GM18508 (cell line): ENCODE data around the gene CHML.

ENCODE experiments used
- ATAC-seq: cut with Tn5 transposase; IDR thresholded peaks from one replicate; pipeline ENCODE4 v1.9.1; 2021; ENCODE audit warnings: moderate number of reproducible peaks; ENCODE audit not compliant: insufficient read depth, unreplicated experiment

Gene CHML

GRCh38 chr1:241647658-241648057 is 7.5 kb upstream of the CHML start:
- no peak for ATAC-seq

- no peak for ATAC-seq
Observed at GRCh38 chr1:241646201-241646600, 6.0 kb upstream of the CHML start.

GRCh38 chr1:241645199-241645598 is 5.0 kb upstream of the CHML start:
- no peak for ATAC-seq

- no peak for ATAC-seq
Observed at GRCh38 chr1:241644259-241644658, 4.1 kb upstream of the CHML start.

GRCh38 chr1:241642593-241642944 is 2.4 kb upstream of the CHML start:
- ATAC-seq = no peak

- no peak for ATAC-seq
Observed at GRCh38 chr1:241641773-241642592, 1.8 kb upstream of the CHML start.

GRCh38 chr1:241640867-241641622 is 876 bp upstream of the CHML start:
- ATAC-seq = no peak

GRCh38 chr1:241639623-241640148 is 483 bp downstream of the CHML start:
- ATAC-seq = peak; percentile 32

GRCh38 chr1:241638909-241639622 is 1.1 kb downstream of the CHML start:
- no peak for ATAC-seq

GRCh38 chr1:241638099-241638682 is 2.0 kb downstream of the CHML start:
- ATAC-seq = no peak

GRCh38 chr1:241637604-241638003 is 2.6 kb downstream of the CHML start:
- no peak for ATAC-seq

- ATAC-seq = no peak
Observed at GRCh38 chr1:241637046-241637590, 3.1 kb downstream of the CHML start.

- ATAC-seq = no peak
Observed at GRCh38 chr1:241636291-241636690, 3.9 kb downstream of the CHML start.

- ATAC-seq = no peak
Observed at GRCh38 chr1:241635556-241636152, 4.5 kb downstream of the CHML start.

- no peak for ATAC-seq
Observed at GRCh38 chr1:241632987-241633386, 7.2 kb downstream of the CHML start.

GRCh38 chr1:241631674-241632073 is 8.5 kb downstream of the CHML start:
- ATAC-seq = no peak

GRCh38 chr1:241630899-241631298 is 9.3 kb downstream of the CHML start:
- ATAC-seq = no peak

GRCh38 chr1:241630476-241630875 is 9.7 kb downstream of the CHML start:
- ATAC-seq = no peak

GRCh38 chr1:241630005-241630404 is 10.2 kb downstream of the CHML start:
- ATAC-seq = no peak
